DMS53 treated with DMSO at 0.1 percent for 48 hours (cell line): ENCODE results near the gene MFSD8.
A peak's percentile ranks its signal among the peaks of the same experiment; 100 is the strongest.
"Not testable (repeated sequence)": the region's sequence is repeated elsewhere in the genome, so short reads cannot be mapped to it uniquely, and the experiment has no call there.

Source experiments
- DNase-seq: peaks from one replicate; lab custom pipeline; 2025; ENCODE audit not compliant: unreplicated experiment; lab: John Stamatoyannopoulos, UW

Gene MFSD8

GRCh38 chr4:127936974-127937373 lies 28.0 kb downstream of the MFSD8 start:
- no peak for DNase-seq

GRCh38 chr4:127931836-127932235 lies 33.1 kb downstream of the MFSD8 start:
- not testable (repeated sequence) for DNase-seq

GRCh38 chr4:127930175-127930574 lies 34.8 kb downstream of the MFSD8 start:
- no peak for DNase-seq

- DNase-seq: not testable (repeated sequence)
Observed at GRCh38 chr4:127925720-127926119, 39.3 kb downstream of the MFSD8 start.

DNA sequence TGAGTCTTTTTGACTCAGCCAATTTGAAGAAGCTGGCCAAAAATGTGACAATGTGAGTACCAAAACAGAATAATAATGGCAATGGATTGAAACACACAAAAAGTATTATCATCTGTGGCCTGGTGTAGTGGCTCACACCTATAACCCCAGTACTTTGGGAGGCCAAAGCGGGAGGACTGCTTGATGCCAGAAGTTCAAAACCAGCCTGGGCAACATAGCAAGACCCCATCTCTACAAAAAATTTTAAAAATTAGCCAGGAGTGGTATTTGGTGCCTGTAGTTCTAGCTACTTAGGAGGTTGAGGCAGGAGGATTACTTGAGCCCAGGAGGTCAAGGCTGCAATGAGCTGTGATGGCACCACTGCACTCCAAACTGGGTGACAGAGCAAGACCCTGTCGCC lies 42.7 kb downstream of the MFSD8 start:
- no peak for DNase-seq

GRCh38 chr4:127920521-127920920 lies 44.5 kb downstream of the MFSD8 start:
- DNase-seq: no peak

DNA sequence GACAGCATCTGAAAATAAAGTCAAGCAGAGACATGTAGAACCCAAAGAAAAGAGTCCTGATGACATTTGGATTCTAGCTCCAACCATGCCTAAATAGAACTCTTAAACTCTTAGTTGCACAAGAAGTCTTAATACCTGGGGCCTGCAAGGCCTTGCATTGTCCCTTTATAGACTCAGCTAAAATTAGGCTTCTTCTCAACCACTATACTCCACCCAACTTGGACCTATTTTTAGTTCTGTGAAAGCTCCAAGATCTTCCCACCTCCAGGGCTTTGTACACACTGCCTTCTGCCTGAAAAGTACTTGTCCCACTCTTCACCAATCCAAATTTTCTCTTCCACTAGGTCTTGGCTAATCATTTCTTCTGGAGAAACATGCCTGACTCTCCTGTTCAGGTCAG lies 47.8 kb downstream of the MFSD8 start:
- DNase-seq: no peak

- DNase-seq: no peak
Observed at GRCh38 chr4:127916512-127916911, 48.5 kb downstream of the MFSD8 start.

DNA sequence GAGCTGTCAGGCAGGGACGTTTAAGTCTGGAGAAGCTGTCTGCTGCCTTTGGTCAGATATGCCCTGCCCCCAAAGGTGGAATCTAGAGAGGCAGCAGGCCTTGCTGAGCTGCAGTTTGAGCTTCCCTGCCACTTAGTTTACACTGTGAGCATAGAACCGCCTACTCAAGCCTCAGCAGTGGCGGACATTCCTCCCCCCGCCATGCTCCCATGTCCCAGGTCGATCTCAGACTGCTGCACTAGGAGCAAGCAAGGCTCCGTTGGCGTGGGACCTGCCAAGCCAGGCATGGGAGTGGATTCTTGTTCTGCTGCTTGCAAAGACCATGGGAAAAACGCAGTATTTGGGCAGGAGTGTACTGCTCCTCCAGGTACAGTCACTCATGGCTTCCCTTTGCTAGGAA lies 59.9 kb downstream of the MFSD8 start:
- no peak for DNase-seq

DNA sequence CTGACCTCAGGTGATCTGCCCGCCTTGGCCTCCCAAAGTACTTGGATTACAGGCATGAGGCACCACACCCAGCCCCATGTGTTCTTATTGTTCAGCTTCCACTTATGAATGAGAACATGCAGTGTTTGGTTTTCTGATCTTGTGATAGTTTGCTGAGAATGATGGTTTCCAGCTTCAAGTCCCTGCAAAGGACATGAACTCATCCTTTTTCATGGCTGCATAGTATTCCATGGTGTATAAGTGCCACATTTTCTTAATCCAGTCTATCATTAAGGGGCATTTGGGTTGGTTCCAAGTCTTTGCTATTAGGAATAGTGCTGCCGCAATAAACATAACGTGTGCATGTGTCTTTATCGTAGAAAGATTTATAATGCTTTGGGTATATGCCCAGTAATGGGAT lies 65.3 kb downstream of the MFSD8 start:
- not testable (repeated sequence) for DNase-seq

DNA sequence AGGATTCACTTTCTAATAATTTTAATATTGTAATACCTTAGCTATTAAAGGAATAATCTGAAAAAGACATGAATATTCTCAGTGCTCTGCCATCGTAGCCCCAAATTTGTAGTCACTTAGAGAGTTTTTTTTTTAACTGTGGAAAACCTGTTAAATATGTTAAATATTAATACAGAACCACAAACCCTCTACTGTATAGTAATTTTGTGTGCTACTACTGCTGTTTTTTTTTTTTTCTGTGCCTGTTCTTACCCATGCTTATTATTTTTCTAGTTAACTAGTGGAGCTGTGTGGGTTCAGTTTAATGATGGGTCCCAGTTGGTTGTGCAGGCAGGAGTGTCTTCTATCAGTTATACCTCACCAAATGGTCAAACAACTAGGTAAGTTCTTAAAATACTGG lies 68.4 kb downstream of the MFSD8 start:
- no peak for DNase-seq

DNA sequence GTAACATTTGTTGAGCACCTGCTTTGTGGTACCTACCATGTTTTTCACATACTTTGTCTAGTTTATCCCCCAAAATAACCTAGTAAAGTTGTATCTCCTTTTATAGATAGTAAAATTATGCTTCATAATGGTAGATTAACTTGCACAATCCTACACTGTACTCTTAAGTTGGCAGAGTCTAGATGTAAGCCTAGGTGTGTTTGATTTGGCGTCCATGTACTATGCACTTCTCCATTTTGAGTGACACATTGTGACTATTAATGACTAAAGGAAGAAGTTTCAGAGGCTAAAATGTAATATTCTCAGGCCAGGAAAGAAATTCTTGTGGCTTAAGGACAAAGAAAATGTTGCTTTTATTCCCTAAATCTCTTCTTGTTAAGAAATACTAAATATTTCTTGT lies 68.9 kb downstream of the MFSD8 start:
- no peak for DNase-seq

GRCh38 chr4:127889903-127890302 lies 75.1 kb downstream of the MFSD8 start:
- DNase-seq: no peak

- no peak for DNase-seq
Observed at GRCh38 chr4:127888559-127888958, 76.4 kb downstream of the MFSD8 start.

GRCh38 chr4:127881563-127881864 lies 83.5 kb downstream of the MFSD8 start:
- DNase-seq: no peak

- DNase-seq: peak; percentile 80
Observed at GRCh38 chr4:127880763-127881562, 84.0 kb downstream of the MFSD8 start, which contains the start of gene PLK4. Gene PLK4, plus strand, starts transcription at chr4:127880893. Its CDS starts 242 bp downstream, at chr4:127881135.

GRCh38 chr4:127875791-127876190 lies 89.2 kb downstream of the MFSD8 start:
- no peak for DNase-seq

DNA sequence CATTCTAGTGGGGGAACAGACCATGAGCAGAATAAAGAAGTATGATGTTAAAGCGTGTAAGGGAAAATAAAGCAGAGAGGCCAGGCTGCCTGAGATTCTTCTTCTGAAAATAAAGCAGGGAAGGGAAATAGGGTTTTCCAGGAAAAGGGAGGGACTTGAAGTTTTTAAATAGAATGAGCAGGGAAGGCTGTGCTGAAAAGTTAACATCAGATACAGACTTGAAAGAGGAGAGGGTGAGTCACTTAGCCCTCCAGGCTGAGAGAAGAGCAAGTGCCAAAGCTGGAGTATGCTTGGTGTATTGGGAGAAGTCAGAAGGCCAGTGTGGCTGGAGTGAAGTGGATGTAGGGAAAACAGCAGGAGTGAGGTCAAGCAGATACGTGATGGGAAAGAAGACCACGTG lies 94.3 kb downstream of the MFSD8 start:
- peak; percentile 3 for DNase-seq

GRCh38 chr4:127870281-127870680 lies 94.7 kb downstream of the MFSD8 start:
- no peak for DNase-seq

DNA sequence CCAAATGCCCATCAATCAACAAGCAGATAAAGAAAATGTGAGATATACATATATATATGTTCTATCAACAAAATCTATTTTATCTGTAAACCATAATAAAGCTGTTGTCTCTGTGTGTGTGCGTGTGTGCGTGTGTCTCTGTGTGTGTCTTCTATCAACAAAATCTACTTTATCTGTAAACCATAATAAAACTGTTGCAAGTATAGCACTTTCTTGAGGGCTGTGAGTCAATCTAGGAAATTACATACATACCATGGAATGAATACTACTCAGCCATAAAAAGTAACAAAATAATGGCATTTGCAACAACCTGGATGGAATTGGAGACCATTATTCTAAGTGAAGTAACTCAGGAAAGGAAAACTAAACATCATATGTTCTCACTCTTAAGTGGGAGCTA lies 96.8 kb downstream of the MFSD8 start:
- no peak for DNase-seq
